ENCODE data around the gene TAGLN.

DNA sequence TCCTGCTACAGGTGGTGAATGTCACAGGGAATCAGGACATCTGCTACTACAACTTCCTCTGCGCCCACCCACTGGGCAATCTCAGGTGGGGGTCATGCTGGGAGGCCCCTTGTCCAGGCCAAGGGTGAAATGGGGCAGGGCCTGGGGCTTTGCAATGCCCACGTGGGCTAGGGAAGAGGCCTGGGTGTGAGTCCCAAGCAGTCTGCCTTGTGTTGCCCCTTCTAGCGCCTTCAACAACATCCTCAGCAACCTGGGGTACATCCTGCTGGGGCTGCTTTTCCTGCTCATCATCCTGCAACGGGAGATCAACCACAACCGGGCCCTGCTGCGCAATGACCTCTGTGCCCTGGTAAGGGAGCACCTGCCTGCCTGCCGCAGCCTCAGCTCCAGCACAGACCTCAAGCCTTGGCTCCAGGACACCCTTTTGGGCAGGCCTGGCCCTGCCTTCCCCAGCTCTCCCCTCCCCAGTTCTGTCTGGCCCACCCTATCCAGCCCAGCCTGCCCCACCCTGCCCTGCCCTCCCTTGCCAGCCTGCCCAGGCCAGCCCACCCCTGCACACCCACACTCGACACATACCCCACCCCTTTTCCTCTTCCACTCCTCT lies 9.1 kb upstream of the TAGLN start:
- TF ChIP-seq POLR2AphosphoS5 (IDR thresholded peaks at IDR 0.05) (peak in 2 of 3 donors; percentile 3 to 58), CTCF (IDR thresholded peaks at IDR 0.05 in 8 of 11, conservative IDR thresholded peaks at IDR 0.05 in 3 of 11) (no peak), POLR2A (IDR thresholded peaks at IDR 0.05) (no peak)
